IPS-NIHi7 (cell line): ENCODE results near the gene CYS1.
"Not testable (repeated sequence)": the region's sequence is repeated elsewhere in the genome, so short reads cannot be mapped to it uniquely, and the experiment has no call there.

Experiments
- DNase-seq: peaks from one replicate; pipeline ENCODE4 v3.0.0; 2012; ENCODE audit warnings: mixed read lengths; ENCODE audit errors: extremely low spot score

The CYS1 gene

GRCh38 chr2:10030798-10031197 lies 49.4 kb downstream of the CYS1 start:
- not testable (repeated sequence) for DNase-seq

- DNase-seq = no peak
These were observed 49.9 kb downstream of the CYS1 start for GRCh38 chr2:10030311-10030736.

GRCh38 chr2:10029875-10030223 lies 50.4 kb downstream of the CYS1 start:
- DNase-seq = no peak

GRCh38 chr2:10028988-10029874 lies 51.0 kb downstream of the CYS1 start:
- DNase-seq = peak; percentile 66

- DNase-seq = peak; percentile 59
These were observed 51.7 kb downstream of the CYS1 start for GRCh38 chr2:10028407-10028987.

GRCh38 chr2:10027660-10028330 lies 52.4 kb downstream of the CYS1 start:
- no peak for DNase-seq

- DNase-seq = no peak
These were observed 53.2 kb downstream of the CYS1 start for GRCh38 chr2:10026940-10027569.

GRCh38 chr2:10022966-10023662 lies 57.1 kb downstream of the CYS1 start:
- DNase-seq = no peak

- DNase-seq = no peak
These were observed 57.8 kb downstream of the CYS1 start for GRCh38 chr2:10022445-10022844.

- DNase-seq = no peak
These were observed 58.2 kb downstream of the CYS1 start for GRCh38 chr2:10022041-10022421.

- peak; percentile 44 for DNase-seq
These were observed 60.4 kb downstream of the CYS1 start for GRCh38 chr2:10019602-10020400.

- DNase-seq = no peak
These were observed 61.0 kb downstream of the CYS1 start for GRCh38 chr2:10019174-10019573.

- DNase-seq = no peak
These were observed 62.8 kb downstream of the CYS1 start for GRCh38 chr2:10017313-10017941.

- no peak for DNase-seq
These were observed 63.4 kb downstream of the CYS1 start for GRCh38 chr2:10016802-10017258.

GRCh38 chr2:10016001-10016801 lies 64.0 kb downstream of the CYS1 start:
- no peak for DNase-seq

- DNase-seq = not testable (repeated sequence)
These were observed 64.7 kb downstream of the CYS1 start for GRCh38 chr2:10015376-10015989.

- DNase-seq = no peak
These were observed 65.6 kb downstream of the CYS1 start for GRCh38 chr2:10014418-10015190.
